Thyroid gland (tissue), 4 donors: ENCODE data around the gene VPS50. TPM values are rescaled to one million over a fixed set of nuclear protein-coding genes. Genes with fewer than 3 reads are reported as not detected.

Source experiments
- DNase-seq, 2 donors: peaks; one replicate each; pipeline ENCODE4 v3.0.0-alpha.2; 2019
- H3K27ac ChIP-seq, 3 donors: fragments of 200-600 bp; sonication (generic); 1 replicate in 2 of 3; 2 replicates in 1 of 3; pipeline ENCODE4 v1.5.1; 2016 to 2019; ENCODE audit warnings: mild to moderate bottlenecking in 1 of 3, moderate library complexity in 1 of 3
- H3K27me3 ChIP-seq: fragments of 200-600 bp; sonication (generic); one replicate; pipeline ENCODE4 v1.5.1; 2019
- H3K36me3 ChIP-seq, 2 donors: fragments of 200-600 bp; sonication (generic); one replicate each; pipeline ENCODE4 v1.5.1; 2016 to 2019
- H3K4me1 ChIP-seq, 2 donors: fragments of 200-600 bp; sonication (generic); one replicate each; pipeline ENCODE4 v1.5.1; 2017 to 2019
- H3K4me3 ChIP-seq, 3 donors: fragments of 200-600 bp; sonication (generic); replicated peaks in 1 of 3; 1 replicate in 2 of 3; 2 replicates in 1 of 3; pipeline ENCODE4 v1.5.1; 2016; ENCODE audit warnings: mild to moderate bottlenecking in 1 of 3
- H3K9me3 ChIP-seq: fragments of 200-600 bp; sonication (generic); one replicate; pipeline ENCODE4 v1.5.1; 2017
- POLR2A ChIP-seq, 2 donors: fragments of 450-650 bp; IDR thresholded peaks; one replicate each; pipeline ENCODE4 v1.6.1; 2017; ENCODE audit warnings: antibody characterized with exemption in 2 of 2, mild to moderate bottlenecking in 2 of 2, moderate library complexity in 1 of 2
- WGBS, 2 donors: methylation state at CpG; one replicate each; pipeline ENCODE4 v1.1.5; 2017; 5-methylcytosine and 5-hydroxymethylcytosine counted together
- intact Hi-C: fragments of 100-400 bp; cut with DNase I; formaldehyde crosslinking; loops from one replicate; pipeline ENCODE4 v1.15.1; 2023
- total RNA-seq, 4 donors: library from RNA; depleted of rRNA; stranded (reverse); fragments of >200 nt; gene quantifications; one replicate each; pipeline ENCODE4 v1.2.3, GENCODE V29; 2016
- TF ChIP-seq, protein P1 (sequence below), 6 experiments: fragments of 200-600 bp in 3 of 6; fragments of 450-650 bp in 3 of 6; sonication (generic) in 3 of 6; IDR thresholded peaks; one replicate each; pipeline ENCODE4 v1.5.1; 2016 to 2019; ENCODE audit warnings: antibody characterized with exemption in 6 of 6, mild to moderate bottlenecking in 2 of 6, inconsistent platforms in 1 of 6, moderate library complexity in 1 of 6

Gene VPS50
- total RNA-seq, 4 donors from 2014 or later = 27.4 to 41.1 (median 36.0) TPM

- DNase-seq = no peak
- Histone ChIP-seq H3K4me1 (no peaks in the 10 kb centered on the region), H3K9me3 (no peaks in the 10 kb centered on the region), H3K27me3 (no peaks in the 10 kb centered on the region), H3K4me3 (no peak overlapping the region), H3K36me3 (no peaks in the 10 kb centered on the region), H3K27ac (no peak overlapping the region)
- TF ChIP-seq, protein P1, sequence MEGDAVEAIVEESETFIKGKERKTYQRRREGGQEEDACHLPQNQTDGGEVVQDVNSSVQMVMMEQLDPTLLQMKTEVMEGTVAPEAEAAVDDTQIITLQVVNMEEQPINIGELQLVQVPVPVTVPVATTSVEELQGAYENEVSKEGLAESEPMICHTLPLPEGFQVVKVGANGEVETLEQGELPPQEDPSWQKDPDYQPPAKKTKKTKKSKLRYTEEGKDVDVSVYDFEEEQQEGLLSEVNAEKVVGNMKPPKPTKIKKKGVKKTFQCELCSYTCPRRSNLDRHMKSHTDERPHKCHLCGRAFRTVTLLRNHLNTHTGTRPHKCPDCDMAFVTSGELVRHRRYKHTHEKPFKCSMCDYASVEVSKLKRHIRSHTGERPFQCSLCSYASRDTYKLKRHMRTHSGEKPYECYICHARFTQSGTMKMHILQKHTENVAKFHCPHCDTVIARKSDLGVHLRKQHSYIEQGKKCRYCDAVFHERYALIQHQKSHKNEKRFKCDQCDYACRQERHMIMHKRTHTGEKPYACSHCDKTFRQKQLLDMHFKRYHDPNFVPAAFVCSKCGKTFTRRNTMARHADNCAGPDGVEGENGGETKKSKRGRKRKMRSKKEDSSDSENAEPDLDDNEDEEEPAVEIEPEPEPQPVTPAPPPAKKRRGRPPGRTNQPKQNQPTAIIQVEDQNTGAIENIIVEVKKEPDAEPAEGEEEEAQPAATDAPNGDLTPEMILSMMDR (IDR thresholded peaks at IDR 0.05) = no peak
- TF ChIP-seq POLR2A (IDR thresholded peaks at IDR 0.05) = no peak
- intact Hi-C loops = no loop called here
Observed at GRCh38 chr7:93258661-93259060, 26.5 kb downstream of the VPS50 start.

DNA sequence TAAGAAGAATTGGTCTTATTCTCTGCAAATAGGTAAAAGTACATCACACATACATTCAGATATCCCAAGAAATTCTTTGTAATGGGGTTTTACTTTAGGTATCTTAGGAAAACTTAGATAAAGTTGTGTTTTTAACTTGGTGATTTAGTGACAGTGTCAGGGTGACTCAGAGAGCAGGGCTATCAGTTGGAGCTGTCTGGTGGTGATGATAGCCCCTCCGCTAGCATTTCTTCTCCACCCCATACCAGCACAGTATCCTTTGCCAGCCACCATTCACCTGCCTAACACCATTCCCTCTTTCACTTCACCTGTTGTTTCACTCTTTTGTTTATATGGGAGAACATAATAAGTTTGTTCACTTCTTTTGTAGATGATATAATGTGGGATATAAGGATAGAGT, 30.4 kb downstream of the VPS50 start:
- Histone ChIP-seq H3K27ac (no peak overlapping the region), H3K9me3 (no peaks in the 10 kb centered on the region), H3K4me3 (no peak overlapping the region), H3K4me1 (no peaks in the 10 kb centered on the region), H3K27me3 (no peaks in the 10 kb centered on the region), H3K36me3 (no peaks in the 10 kb centered on the region)
- intact Hi-C loops = no loop called here
- TF ChIP-seq, protein P1 (IDR thresholded peaks at IDR 0.05) = no peak
- no peak for TF ChIP-seq POLR2A (IDR thresholded peaks at IDR 0.05)
- 92 to 93% methylated on average over 1 of the region's 1 CpG for WGBS, 2 donors
- DNase-seq = no peak

- TF ChIP-seq, protein P1 (IDR thresholded peaks at IDR 0.05) = no peak
- TF ChIP-seq POLR2A (IDR thresholded peaks at IDR 0.05) = no peak
- H3K36me3 ChIP-seq = no peaks in the 10 kb centered on the region
- WGBS, 2 donors = 90 to 92% methylated on average over 4 of the region's 4 CpGs
- H3K4me1 ChIP-seq = no peaks in the 10 kb centered on the region
- intact Hi-C loops = no loop called here
- H3K27me3 ChIP-seq = no peaks in the 10 kb centered on the region
- H3K27ac ChIP-seq = no peak overlapping the region
- H3K9me3 ChIP-seq = no peaks in the 10 kb centered on the region
- no peak for DNase-seq
- H3K4me3 ChIP-seq = no peak overlapping the region
Observed at GRCh38 chr7:93265220-93265619, 33.1 kb downstream of the VPS50 start.

- Histone ChIP-seq H3K4me1 (no peaks in the 10 kb centered on the region), H3K27me3 (no peaks in the 10 kb centered on the region), H3K27ac (no peak overlapping the region), H3K4me3 (no peak overlapping the region), H3K36me3 (peaks cover 0 to 14% of the 10 kb centered on the region in 2 donors), H3K9me3 (no peaks in the 10 kb centered on the region)
- WGBS, 2 donors = 88 to 89% methylated on average over 1 of the region's 1 CpG
- TF ChIP-seq, protein P1 (IDR thresholded peaks at IDR 0.05) = no peak
- no peak for TF ChIP-seq POLR2A (IDR thresholded peaks at IDR 0.05)
- no peak for DNase-seq
- intact Hi-C loops = no loop called here
Observed at GRCh38 chr7:93279541-93279940, 47.4 kb downstream of the VPS50 start.

DNA sequence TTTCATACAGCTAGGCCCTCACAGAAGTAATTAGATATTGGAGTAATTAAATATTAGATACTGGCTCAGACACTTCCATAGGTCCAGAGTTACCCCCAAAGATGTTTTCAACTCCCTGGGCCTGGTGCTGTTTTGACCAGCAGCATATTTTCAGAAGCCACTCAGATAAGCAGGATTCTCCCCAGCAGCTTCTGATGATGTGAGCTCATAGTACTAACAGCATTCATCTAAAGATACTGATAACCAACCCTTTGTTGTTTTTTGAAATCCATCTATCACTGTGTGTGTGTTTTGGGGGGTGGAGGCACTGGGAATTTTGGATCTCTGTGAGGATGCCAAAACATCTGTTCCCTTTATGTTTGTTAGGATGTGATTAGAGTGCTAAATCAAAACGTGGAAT, 52.7 kb downstream of the VPS50 start:
- H3K4me1 ChIP-seq = no peaks in the 10 kb centered on the region
- no peak overlapping the region for H3K27ac ChIP-seq
- 26 to 46% methylated on average over 1 of the region's 1 CpG for WGBS, 2 donors
- H3K4me3 ChIP-seq = no peak overlapping the region
- TF ChIP-seq POLR2A (IDR thresholded peaks at IDR 0.05) = no peak
- TF ChIP-seq, protein P1 (IDR thresholded peaks at IDR 0.05) = no peak
- no peaks in the 10 kb centered on the region for H3K27me3 ChIP-seq
- intact Hi-C loops = no loop called here
- H3K9me3 ChIP-seq = no peaks in the 10 kb centered on the region
- no peaks in the 10 kb centered on the region for H3K36me3 ChIP-seq
- DNase-seq = no peak
